HG03175 (cell line): Measurements from ENCODE around the gene POLR3B.
"Not testable (repeated sequence)": the region's sequence is repeated elsewhere in the genome, so short reads cannot be mapped to it uniquely, and the experiment has no call there.

Experiments used
- ATAC-seq: cut with Tn5 transposase; IDR thresholded peaks from one replicate; pipeline ENCODE4 v1.9.1; 2021; ENCODE audit warnings: mild to moderate bottlenecking, moderate library complexity; ENCODE audit not compliant: unreplicated experiment

POLR3B gene

DNA sequence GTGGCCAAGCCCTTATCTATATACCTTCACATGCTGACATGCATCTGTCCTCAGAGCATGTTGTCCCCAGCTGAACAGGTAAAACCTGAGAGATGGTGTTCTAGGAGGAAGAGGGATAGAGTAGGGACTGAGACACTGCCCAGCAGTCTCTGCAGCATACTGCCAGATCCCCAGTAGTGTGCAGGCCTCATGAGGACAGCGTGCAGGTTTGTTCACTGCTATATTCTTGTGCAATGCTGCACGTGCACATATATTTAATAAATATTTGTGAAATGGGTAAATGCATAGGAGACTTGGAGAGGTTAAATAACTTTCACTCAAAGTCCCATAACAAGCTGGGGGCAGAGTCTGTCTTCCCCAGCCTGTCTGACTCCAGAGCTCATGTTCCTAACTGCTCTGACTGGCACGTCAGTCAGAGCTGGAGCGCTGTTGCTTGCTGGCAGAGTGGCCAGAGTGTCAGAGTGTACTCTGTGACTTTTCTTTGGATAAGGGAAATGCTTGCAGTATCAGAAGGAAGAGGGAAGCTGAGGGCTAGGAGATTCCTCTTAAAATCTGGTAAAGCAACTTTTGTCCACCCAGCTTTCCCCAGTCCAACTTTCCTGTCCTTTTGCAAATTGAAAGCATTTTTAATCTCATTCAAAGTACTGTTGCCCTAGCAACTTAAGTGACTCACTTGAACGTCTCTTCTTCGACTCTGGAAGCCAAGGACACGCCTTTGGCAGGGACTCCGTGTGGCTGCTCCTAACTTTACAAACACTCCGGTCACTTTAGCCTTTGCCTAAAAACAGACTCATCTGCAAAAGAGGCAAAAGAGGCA is 14.9 kb upstream of the POLR3B start:
- ATAC-seq: no peak

DNA sequence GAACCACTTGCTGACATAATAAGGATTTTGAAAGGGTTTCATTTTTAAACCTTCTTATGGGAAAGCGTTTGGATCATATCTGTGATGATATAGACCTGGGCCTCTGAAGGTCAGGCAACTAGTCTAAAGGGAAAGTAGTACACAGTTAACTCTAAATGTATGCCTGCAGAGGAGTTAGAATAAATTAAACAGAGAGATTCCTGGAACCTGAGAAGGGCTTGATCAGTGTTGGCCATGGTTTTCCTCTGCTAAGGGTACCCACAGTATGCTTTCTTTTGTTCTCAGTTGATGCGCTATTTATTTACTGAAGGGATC is 14.4 kb upstream of the POLR3B start:
- ATAC-seq: no peak

DNA sequence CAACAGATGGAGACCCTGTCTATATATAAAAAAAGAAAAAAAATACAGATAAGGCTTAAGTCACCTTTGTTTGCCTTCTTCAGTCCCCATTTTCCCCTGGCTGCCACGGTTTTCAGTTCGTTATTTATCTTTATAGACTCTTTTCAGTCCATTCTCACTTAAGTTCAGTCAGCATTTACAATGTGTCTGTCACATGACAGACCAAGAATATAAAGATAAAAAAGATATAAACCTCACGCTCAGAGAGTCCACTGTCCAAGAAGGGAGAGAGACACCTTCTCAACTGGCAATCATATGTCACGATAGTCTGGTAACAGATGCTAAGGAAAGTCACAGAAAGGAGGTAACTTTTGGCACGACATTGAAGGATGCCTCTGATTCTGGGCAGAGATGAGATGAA is 13.4 kb upstream of the POLR3B start:
- ATAC-seq: no peak

DNA sequence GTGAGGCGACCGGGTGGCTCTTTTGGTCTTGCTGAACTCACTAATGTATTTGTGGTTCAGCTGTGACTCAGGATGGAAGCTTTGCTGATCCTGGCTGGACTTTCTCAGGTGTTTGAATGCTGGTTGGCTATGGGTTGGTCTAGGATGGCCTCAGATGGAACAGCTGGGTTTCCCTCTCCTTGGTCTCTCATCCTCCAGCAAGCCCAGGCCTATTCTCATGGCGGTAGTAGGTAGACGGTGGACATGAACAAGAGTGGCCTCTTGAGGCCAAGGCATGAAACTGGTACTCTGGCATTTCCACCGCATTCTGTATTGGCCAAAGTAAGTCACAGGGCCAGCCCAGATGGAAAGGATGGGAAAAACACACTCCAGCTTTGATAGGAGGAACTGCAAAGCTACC is 11.8 kb upstream of the POLR3B start:
- no peak for ATAC-seq

DNA sequence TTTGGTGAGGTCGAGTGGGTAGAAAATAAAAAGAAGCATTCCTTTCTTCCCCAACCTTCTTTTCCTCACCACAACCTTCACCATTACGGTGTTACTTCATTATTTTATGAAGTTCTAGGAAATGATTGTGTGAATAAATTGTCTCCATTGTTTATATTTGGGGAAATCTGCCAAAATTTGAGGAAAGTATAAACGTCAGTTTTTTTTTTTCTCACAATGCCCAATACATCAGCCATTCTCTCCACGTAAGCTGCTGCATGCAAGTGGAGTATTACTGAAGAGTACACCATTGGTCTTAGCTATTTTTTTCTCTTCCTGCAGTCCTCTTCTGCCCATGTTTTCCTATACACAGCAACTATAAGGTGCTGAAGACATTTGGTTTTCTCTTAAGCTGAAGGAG is 9.1 kb upstream of the POLR3B start:
- no peak for ATAC-seq

DNA sequence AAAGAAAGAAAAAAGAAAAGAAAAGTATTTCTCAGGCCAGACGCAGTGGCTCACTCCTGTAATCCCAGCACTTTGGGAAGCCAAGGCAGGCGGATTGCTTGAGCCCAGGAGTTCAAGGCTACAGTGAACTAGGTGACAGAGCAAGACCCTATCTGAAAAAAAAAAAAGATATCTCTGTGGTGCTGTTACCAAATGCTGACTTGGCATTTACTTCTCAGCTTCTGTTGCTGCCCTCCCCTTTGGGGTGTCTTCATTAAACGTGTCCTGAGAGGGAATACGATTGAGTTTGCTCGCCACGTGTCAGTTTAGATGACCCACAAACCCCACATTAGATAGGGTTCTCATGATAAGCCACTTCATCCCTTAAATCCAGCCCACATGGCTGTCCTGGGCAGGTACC is 4.4 kb upstream of the POLR3B start:
- no peak for ATAC-seq

DNA sequence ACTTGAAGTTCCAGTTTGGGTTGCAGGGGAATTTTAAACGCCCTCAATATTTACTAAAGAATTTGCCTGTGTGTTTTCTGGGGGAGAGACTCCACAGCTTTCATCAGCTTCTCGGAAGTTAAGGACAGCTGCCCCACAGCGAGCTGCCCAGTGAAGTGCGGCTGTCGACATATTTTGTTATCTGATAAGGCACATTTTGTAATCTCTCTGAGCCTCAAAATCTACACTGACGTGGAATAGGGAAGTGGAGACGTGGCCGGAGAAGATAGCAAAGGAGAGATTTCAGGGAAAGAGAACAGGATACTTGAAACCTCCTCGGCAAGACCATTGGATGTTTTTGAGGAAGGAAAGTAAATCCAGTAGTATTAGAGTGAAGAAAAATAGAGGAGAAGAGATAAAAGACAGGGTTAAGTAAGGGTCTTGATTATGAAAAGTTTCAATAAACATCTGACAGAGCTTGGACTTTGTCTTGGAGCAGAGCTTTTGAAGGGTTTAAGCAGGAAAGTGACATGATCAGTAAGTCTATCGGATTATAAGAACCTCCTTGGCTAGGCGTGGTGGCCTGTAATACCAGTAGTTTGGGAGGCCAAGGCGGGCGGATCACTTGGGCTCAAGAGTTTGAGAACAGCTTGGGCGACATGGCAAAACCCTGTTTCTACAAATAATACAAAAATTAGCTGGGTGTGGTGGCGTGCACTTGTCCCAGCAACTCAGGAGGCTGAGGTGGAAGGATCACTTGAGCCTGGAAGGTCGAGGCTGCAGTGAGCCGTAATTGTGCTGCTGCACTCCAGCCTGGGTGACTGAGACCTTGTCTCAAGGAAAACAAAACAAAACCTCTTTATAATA is 1.1 kb downstream of the POLR3B start:
- peak; percentile 9 for ATAC-seq

DNA sequence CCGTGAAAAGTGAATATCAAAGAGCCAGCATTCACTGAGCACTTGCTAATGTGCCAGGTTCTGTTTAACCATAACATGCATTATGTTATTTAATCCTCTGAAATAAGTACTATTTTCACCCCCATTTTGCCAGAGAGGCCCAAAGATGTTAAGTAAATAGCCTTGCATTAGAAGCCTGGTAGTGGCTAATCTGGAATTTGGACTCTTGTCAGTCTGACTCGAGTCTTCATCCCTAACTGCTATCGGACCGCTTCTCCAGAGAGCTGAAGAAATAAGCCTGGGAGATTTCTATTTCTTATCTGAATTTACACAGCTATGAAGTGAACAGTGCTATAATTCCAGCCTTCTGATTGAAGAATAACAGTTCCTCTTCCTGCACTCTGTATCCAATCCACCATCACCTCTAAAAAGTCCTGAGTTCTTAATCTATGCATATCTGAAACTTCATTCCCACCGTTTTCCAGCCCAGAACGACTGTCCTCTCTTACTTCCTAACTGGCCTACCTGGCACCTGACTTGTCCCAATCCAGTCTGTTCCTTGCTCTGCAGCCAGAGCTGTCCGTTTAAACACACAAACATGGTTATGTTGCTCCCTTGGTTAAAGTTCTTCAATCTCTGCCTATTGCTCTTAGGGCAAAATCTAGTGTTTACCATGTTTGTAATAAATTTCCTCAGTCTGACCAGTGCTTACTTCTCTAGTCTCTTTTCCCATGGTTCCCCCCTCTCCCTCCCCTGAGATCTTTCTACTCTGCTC is 2.3 kb downstream of the POLR3B start:
- ATAC-seq: no peak

DNA sequence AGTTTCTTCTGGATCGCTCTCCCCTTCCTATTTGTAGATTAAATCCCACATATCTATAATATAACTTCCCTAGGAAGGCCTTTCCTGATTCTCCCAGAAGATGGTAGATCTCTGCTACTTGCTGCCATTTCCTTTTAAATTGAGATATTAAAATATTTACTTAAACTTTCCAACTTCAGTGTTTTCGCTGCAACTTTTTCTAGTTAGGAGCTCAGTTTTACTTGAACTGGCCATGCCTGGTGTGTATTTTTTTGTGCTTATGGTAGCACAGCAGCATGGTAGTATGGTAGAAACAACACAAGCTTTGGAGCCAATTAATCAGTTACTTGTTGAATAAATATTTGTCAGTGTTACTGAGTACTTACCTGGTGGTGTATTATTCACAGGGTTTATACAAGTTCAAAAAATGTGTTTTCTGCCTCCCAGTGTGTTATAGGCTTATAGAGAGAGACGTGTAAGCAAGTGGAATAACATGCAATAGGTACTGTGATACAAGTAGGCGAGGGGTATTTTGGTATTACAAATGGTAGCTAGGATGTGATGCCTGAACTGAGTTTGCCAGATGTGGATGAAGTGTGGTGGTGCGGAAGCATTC is 2.9 kb downstream of the POLR3B start:
- ATAC-seq: no peak

DNA sequence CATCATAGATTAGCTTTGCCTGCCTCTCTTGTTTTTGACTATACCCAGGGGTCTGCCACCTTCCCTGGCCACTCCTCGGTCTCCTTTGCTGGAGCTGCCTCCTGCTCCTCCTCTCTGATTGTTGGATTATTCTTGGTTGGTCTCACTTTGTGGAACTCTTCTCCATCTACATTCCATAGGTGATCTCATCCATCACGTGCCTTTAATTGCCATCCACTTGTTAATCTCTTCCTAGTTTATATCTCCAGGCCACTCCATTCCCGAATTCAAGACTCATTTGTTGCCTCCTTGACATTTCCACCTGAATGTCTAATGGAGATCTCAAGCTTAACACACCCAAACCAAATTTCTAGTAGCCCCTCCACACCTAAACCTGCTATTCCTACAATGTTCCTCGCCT is 5.4 kb downstream of the POLR3B start:
- ATAC-seq: no peak

DNA sequence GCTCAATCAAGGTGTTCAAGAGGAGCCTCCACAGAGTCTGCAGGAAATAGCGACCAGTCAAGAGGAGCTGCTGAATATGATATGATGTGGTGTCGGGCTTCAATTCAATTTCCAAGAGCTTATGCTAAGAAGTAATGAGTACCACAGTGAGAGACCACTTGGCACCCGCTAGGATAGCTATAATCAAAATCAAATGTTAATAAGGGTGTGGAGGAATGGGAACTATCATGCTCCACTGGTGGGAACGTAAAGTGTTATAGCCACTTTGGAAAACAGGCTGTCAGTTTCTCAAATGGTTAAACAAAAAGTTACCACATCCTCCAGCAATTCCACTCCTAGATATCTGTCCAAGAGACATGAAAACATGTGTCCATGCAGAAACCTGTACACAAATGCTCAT is 6.7 kb downstream of the POLR3B start:
- ATAC-seq: no peak

DNA sequence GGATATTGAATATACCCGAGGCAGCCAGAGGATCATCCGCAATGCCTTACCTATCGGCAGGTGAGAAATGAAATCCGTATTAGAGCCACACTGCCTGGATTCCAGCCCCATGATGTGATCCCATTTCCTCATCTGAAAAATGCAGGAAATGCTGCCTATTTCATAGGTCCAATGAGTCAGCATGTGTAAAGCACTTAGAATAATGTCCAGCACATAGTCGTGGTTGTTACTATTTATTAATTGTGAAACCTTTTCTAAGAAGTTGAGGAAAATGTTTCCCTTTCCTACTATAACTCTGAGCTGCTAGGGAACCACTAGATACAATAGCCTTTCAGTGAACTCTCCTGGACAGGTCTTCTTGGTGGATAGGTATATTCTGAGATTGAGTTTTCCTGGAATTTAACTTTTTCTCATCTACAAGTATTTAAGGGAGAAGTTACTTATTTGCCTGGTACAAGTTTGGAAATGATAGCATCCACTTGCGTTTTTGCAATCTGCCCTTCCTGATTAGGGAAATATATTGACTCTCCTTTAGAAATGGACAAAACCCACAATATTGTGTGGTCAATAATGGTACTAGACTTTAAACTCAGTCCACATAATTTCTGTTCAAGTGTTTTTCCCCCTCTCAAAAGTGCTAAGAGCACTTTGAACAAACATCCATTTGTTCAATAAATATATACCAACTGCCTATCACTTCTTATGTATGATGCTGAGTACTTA is 12.2 kb downstream of the POLR3B start:
- ATAC-seq: no peak

DNA sequence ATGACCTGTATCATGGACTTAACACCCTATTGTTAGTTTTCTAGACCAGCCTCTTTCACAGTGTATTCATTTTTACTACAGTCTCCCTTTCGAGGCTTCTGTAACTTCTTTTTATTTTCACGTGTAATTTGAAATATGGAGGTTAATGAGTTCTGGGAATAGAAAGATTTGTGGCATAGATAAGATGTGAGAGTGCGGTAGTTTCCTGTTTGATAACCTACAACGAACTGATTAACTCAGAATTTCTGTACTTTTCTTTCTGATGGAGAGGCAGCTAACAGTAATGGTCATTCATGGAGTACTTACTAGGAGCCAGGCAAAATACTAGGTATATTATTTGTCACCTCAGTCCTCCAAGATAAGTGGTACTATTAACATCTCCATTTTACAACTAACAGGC is 21.2 kb downstream of the POLR3B start:
- no peak for ATAC-seq

DNA sequence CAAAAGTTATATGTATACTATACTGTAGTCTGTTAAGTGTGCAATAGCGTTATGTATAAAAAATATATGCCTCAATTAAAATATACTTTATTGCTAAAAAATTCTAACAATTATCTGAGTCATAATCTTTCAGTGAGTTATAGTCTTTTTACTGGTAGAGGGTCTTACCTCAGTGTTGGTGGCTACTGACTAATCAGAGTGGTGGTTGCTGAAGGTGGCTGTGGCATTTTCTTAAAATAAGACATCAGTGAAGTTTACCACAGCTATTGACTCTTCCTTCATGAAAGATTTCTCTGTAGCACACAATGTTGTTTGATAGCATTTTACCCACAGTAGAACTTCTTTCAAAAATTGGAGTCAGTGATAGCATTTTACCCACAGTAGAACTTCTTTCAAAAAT is 23.4 kb downstream of the POLR3B start:
- ATAC-seq: no peak

DNA sequence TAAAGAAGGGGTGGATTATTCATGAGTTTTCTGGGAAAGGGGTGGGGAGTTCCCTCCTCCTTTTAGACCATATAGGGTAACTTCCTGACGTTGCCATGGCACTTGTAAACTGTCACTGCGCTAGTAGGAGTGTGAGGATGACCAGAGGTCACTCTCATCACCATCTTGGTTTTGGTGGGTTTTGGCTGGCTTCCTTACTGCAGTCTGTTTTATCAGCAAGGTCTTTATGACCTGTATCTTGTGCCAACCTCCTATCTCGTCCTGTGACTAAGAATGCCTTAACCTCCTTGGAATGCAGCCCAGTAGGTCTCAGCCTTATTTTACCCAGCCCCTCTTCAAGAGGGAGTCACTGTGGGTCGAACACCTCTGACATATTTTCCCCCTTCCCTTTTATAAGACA is 24.3 kb downstream of the POLR3B start:
- not testable (repeated sequence) for ATAC-seq

DNA sequence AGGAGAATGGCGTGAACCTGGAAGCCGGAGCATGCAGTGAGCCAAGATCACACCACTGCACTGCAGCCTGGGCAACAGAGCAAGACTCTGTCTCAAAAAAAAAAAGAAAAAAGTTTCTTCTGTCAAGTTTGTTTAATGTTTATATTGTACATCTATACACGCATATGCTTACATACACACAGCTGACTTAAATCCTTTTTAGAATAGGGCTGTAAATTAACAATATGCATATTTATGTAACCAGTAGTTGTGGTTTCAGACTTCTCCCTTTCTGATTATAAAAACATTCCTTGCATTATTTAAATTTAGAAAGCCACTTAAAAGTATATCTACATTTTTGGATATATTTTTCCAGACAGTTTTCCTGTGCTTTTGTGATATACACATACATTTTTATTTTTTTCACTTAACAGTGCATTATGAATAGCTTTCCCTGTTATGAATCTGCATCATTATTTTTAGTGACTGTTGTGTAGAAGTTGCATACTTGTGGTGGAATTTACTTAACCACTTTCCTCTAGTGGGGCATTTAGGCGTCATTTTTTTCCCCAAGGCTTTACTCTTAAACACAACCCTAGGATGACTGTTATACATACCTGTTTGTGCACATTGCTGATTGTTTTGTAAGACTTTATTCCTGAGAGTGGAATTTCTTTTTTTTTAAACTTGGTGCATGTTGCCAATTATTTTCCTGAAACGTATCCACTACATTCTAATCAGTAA is 29.4 kb downstream of the POLR3B start:
- ATAC-seq: no peak

DNA sequence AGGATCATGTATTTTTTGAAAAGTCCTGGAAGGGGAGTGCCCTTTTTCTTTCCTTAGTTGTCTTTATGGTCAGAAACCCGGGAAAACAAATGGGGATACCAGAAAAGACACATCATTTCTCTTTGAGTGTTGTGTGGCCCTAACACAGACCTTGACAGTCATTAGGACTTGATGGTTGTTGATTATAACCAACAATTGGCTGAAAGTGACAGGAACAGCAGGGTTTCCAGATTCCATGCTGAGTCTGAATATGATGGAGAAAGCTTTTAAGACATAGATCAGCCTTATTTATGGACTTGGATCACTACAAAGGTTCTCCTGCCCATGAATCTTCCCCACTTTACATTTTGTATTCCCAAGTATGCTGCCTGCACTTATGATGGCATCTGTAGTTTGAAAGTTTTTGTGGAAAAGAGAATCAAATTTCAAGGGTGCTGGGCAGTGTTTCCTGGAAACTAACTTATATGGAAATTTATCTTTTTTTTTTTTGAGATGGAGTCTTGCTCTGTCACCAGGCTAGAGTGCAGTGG is 30.4 kb downstream of the POLR3B start:
- ATAC-seq: no peak

DNA sequence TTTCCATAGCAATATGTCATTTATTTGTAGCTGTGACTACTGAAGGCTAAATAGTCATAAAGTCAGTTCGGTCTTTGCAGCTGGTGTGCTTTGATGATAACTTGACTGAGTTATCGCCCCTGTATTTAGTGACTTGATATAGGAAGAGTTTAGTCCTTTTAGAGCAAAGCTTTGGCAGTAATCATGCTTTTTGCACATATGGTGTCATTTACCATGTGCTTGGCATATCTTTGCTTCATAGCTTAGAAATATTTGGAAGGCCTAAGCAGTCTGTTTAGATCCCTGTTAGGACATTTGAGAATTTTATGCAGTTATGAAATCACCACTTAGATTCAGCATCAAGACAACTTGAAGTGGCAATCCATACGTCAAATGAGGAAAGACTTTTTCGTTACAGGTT is 31.6 kb downstream of the POLR3B start:
- ATAC-seq: no peak

DNA sequence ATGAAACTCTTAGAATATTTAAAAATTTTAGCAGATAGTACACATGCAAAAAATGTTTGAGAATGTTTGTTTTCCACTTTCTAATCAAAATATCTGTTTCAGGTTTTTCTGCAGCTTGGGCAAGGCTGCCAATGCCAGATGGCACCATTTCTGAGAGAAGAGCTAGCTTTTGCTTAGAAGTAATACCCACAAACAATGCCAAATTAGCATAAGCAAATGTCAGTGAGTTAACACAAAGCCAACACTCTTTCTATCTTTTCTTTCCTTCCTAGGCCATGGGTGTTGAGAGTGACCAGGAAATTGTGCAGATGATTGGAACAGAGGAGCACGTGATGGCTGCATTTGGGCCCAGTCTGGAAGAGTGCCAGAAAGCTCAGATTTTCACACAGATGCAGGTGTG is 35.2 kb downstream of the POLR3B start:
- no peak for ATAC-seq

DNA sequence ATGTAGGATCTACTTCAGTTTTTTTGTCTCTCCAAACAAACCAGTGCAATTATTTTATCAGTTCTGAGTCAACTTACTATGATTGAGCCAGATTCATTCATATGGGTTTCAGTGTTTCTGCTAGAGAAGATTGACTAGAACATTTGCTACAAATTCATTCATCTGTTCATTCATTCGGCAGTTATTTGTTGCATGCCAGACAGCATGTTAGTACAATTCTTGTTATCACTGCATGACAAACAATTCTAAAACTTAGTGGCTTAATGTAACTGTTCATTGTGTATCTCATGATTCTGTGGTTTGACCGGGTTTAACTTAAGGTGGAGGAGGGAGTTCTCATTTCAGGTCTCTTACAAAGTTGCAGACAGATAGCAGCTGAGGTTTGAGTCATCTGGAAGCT is 52.3 kb downstream of the POLR3B start:
- no peak for ATAC-seq
